Liver (tissue), 3 donors: ENCODE measurements around the gene RAB3B.

Experiments
- ATF3 ChIP-seq: IDR thresholded peaks from 2 replicates; pipeline ENCODE4 v1.6.1; 2016; ENCODE audit warnings: antibody characterized with exemption
- CTCF ChIP-seq: fragments of 150-350 bp; IDR thresholded peaks from 2 replicates; pipeline ENCODE4 v1.5.1; 2017; ENCODE audit warnings: improper control_type of control experiment, low read depth, low read length; ENCODE audit not compliant: missing input control
- GABPA ChIP-seq, 2 donors: IDR thresholded peaks in 1 of 2; conservative IDR thresholded peaks in 1 of 2; 2 replicates each; pipeline ENCODE4 v1.6.1; 2016; ENCODE audit warnings: antibody characterized with exemption in 2 of 2, mild to moderate bottlenecking in 1 of 2, moderate library complexity in 1 of 2
- HNF4G ChIP-seq: IDR thresholded peaks from 2 replicates; pipeline ENCODE4 v1.6.1; 2016; ENCODE audit warnings: antibody characterized with exemption
- JUND ChIP-seq, 2 donors: IDR thresholded peaks; 2 replicates each; pipeline ENCODE4 v1.6.1; 2016; ENCODE audit warnings: antibody characterized with exemption in 2 of 2
- MAX ChIP-seq: IDR thresholded peaks from 2 replicates; pipeline ENCODE4 v1.6.1; 2016; ENCODE audit warnings: antibody characterized with exemption
- RAD21 ChIP-seq, 2 donors: IDR thresholded peaks; 2 replicates each; pipeline ENCODE4 v1.6.1; 2016; ENCODE audit warnings: antibody characterized with exemption in 2 of 2, mild to moderate bottlenecking in 2 of 2
- RXRA ChIP-seq, 2 donors: IDR thresholded peaks; 2 replicates each; pipeline ENCODE4 v1.6.1; 2017 to 2018; ENCODE audit warnings: antibody characterized with exemption in 2 of 2, mild to moderate bottlenecking in 1 of 2
- TAF1 ChIP-seq: conservative IDR thresholded peaks from 2 replicates; pipeline ENCODE4 v1.6.1; 2016; ENCODE audit warnings: antibody characterized with exemption, mild to moderate bottlenecking
- YY1 ChIP-seq: IDR thresholded peaks from 2 replicates; pipeline ENCODE4 v1.6.1; 2016; ENCODE audit warnings: antibody characterized with exemption, mild to moderate bottlenecking
- donor health status: healthy.
- donor health status: healthy.

GRCh38 chr1:51878308-51878615 lies 112.2 kb downstream of the RAB3B start:
- no peak for TF ChIP-seq CTCF
- TF ChIP-seq MAX: no peak
- TF ChIP-seq GABPA (IDR thresholded peaks at IDR 0.05 in 1 of 2, conservative IDR thresholded peaks at IDR 0.05 in 1 of 2): no peak
- no peak for TF ChIP-seq YY1
- no peak for TF ChIP-seq JUND (IDR thresholded peaks at IDR 0.05)
- TF ChIP-seq HNF4G: no peak
- TF ChIP-seq RXRA (IDR thresholded peaks at IDR 0.05): no peak
- TF ChIP-seq ATF3: no peak
- TF ChIP-seq RAD21 (IDR thresholded peaks at IDR 0.05): no peak
- no peak for TF ChIP-seq TAF1
